GM18909 (cell line): ENCODE results near the gene HPD.
"Not testable (repeated sequence)": the region's sequence is repeated elsewhere in the genome, so short reads cannot be mapped to it uniquely, and the experiment has no call there.

Experiments
- ATAC-seq: cut with Tn5 transposase; IDR thresholded peaks from one replicate; pipeline ENCODE4 v1.9.1; 2021; ENCODE audit warnings: mild to moderate bottlenecking; ENCODE audit not compliant: unreplicated experiment, poor library complexity

The HPD gene

DNA sequence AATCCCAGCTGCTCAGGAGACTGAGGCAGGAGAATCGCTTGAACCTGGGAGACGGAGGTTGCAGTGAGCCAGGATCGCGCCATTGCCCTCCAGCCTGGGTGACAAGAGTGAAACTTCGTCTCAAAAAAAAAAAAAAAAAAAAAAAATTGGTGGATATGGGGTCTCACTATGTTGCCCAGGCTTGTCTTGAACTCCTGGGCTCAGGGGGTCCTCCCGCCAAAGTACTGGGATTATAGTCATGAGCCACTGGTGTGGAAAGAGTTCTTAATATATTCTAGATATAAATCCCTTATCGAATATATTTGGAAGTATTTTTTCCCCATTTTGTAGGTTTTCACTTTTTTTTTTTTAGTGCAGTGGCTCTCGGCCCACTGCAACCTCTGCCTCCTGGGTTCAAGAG, 10.6 kb upstream of the HPD start:
- not testable (repeated sequence) for ATAC-seq

DNA sequence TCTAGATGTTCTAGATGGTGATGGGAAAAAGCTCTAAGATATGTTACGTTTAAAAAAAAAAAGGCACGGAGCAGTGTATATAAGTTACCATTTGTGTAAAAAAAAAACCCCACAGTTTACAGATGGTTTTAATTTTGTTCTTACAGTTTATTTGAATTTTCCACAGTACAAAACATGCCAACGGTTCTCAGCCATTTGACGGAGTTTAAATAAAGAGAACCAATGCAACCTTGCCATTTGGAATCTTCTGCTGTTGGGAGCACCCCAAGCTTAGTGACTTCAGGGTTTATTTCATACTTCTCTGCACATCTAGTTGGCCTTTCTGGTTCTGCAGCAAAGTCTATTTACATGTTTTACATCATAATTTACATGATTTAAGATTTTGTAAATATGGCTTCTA, 7.7 kb upstream of the HPD start:
- no peak for ATAC-seq

DNA sequence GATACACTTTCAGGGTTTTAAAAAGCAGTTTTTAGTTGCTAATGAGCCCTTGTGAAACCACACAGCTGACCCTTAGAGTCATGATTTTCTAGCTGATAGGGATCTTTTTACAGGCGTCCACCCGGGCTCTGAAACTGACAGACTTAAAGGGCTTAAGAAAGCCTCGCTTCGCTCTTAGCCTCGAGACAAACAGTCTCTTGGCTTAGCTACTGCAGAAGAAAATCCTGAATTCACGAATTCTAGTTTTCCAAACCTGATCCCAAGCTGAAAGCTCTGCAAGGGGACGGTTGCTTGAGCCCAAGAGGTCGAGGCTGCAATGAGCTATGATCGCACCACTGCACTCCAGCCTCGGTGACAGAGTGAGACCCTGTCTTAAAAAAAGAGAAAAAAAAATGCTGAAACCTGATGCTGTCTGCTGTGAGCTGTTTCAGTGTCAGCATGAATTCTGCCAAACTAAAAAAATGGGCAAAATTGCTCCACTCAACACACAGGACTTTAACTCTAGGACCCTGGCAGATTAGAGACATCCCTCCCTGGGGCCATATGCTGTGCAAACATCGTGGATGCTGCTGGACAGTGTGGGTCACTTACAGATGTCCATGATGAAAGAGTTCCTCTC, 3.1 kb upstream of the HPD start:
- ATAC-seq: no peak

DNA sequence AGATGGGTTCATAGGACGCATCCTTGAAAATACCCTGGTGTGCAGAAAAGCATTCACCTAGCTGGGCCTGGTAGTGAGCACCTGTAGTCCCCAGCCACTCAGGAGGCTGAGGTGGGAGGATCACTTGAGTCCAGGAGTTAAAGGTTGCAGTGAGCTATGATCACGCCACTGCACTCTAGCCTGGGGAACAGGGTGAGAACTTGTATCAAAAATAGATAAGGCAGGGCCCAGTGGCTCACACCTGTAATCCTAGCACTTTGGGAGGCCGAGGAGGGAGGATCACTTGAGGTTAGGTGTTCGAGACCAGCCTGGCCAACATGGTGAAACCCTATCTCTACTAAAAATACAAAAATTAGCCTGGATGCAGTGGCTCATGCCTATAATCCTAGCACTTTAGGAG, 2.0 kb upstream of the HPD start:
- ATAC-seq: not testable (repeated sequence)

DNA sequence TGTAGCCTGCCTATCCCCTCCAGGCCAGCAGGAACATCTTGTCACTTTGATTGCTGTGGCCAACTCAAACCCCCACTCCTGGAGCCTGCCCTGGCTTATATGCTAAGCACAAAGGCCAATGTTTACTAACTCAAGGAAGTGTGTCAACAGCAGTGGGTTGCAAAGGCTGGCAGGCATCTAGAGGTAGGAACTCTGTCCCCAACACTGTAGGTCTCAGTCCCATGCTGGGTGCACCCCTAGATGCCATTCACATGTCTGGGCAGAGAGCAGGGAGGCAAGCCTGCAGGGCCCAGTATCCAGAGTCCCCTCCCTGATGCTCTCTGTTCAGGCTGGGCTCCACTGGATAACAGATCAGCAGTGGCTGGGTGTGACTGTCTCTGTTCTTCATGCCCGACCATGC, 1.6 kb upstream of the HPD start:
- no peak for ATAC-seq

DNA sequence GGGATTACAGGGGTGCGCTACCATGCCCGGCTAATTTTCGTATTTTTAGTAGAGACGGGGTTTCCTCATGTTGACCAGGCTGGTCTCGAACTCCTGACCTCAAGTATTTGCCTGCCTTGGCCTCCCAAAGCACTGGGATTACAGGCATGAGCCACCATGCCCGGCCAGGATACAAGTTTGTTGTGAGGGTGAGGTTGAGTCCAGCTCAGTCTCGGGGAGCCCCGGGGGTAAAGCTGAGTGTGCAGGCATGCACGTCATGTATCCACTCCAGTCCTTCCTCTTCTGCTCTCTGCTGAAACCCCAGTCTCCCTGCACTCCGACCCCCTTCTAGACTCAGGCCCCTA, 369 bp downstream of the HPD start:
- no peak for ATAC-seq

DNA sequence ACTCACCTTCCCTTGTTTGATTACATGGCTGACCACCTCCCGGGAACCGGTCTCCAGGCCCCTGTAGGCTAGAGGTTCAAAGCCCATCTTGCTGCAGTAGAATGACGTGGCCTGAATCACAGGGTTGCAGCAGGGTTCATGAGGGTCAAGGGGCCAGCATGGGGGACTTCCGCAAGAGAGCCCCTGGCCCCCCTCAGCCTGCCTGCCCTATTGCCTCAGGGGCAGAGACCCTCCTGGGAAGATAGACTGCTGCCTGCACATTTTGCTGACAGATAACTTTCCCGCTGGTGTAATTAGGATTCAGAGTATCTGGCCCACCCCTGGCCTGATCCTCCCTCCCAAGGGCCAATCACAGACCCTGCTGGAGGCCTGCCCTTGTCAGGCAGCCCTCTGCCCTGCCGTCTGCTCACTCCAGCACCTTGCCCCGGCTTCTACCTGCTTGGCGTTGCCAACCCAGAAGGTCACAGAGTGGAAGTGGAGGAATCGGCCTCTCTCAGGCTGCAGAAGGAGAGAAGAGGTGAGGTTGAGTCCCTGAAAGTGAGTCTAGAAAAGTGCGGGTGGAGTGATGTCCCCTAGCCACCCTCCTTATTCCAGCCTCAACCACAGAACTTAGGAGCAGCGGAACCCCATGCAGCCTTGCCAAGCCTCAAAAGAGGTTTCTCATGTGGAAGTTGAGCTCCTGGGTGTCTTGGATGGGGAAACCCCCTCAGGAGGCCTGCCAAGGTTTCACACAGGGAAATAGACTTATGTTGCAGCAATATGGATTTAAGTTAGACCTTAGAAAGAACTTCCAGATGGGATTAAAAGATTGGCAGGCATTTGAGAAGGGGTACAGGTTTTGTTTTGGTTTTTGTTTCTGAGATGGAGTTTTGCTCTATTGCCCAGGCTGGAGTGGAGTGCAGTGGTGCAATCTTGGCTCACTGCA, 1.1 kb downstream of the HPD start:
- no peak for ATAC-seq

DNA sequence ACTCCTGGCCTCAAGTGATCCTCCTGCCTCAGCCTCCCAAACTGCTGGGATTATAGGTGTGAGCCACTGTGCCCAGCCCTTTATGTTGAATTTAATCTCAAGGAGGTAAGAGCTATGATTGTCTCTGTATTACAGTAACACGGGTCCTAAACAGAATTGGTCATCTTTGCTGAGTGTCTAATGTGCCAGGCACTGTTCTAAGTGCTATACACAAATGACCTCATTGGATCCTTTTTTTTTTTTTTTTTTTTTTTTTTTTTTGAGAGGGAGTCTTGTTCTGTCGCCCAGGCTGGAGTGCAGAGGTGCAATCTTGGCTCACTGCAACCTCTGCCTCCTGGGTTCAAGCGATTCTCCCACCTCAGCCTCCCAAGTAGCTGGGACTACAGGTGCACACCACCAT, 6.3 kb downstream of the HPD start:
- not testable (repeated sequence) for ATAC-seq

DNA sequence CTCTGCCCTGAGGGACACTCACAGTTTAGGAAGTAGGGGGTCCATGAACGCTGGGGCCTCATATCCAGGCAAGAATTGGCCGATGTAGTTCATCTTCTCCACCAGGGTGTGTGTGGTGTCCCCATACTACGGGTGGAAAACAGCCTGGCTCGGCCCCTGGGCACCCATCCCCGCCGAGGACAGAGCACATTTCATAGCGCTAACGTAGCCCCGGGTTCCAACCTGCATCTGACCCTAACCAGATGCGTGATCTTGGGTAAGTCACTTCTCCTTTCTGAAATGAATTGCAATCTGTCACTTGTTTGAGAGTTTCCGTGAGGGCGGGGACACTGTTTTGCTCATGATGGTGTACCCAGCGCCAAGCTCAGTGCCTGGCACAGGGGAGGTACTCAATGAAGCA, 9.0 kb downstream of the HPD start:
- no peak for ATAC-seq

DNA sequence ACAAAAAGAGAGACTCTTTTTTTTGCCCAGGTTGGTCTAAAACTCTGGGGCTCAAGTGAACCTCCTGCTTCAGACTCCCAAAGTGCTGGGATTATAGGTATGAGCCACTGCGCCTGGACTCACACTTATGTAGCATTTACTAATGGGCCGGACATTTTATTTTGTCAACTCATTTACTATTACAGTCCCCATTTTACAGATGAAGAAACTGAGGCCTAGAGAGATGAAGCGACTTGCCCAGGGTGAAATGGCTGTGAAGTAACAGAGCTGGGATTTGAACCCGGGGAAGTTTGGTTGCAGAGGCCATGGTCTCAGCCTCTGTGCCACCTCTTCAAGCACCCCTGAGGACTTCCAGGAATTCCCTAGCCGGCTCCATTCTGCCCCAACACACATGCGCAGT, 9.4 kb downstream of the HPD start:
- ATAC-seq: no peak

DNA sequence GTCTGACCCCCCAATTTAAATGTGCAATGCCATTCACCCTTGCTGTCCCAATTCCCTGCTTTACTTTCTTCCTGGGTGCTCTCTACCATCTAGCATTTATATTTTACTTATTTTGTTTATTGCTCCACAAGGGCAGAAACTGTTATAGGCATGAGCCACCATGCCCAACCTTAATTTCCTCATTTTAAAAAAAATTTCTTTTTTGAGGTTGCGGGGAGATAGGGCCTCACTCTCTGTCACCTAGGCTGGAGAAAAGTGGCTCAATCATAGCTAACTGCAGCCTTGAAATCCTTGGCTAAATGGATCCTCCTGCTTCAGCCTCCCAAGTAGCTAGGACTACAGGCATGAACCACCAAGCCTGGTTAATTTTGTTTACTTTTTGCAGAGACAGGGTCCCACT, 13.0 kb downstream of the HPD start:
- no peak for ATAC-seq

DNA sequence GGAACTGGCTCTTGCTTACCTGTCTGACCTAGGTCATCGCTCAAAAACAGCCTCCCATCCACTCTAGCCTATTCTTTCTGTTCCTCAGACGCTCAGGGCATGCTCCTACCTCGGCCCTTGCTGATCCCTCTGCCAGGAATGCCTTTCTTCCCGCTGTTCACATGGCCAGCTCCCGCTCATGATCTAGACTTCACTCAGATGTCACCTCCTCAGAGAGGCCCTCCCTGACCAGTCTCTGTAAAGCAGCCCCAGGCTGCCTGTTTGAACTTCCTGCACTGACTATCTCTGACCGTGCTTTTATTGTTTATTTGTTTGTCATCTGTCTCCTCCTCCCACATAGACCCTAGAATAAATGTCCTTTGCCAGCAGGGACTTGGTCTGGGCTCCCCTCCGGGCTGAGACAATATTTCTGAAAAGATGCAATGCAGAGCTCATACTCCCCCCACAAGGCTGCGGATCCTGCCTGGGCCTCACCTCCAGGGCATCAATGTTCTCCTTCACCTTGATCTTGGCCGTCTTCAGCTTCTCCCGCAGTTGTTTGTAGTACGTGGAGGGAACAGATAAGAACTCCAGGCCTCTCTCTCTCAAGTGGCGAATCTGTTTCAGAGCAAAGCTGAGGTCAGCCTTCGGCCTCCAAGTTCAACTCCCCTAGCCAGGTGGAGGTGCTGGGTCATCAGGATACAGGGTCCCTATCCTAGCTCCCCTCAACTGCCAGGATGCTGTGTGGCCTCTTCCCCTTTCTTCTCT, 15.2 kb downstream of the HPD start:
- ATAC-seq: no peak

DNA sequence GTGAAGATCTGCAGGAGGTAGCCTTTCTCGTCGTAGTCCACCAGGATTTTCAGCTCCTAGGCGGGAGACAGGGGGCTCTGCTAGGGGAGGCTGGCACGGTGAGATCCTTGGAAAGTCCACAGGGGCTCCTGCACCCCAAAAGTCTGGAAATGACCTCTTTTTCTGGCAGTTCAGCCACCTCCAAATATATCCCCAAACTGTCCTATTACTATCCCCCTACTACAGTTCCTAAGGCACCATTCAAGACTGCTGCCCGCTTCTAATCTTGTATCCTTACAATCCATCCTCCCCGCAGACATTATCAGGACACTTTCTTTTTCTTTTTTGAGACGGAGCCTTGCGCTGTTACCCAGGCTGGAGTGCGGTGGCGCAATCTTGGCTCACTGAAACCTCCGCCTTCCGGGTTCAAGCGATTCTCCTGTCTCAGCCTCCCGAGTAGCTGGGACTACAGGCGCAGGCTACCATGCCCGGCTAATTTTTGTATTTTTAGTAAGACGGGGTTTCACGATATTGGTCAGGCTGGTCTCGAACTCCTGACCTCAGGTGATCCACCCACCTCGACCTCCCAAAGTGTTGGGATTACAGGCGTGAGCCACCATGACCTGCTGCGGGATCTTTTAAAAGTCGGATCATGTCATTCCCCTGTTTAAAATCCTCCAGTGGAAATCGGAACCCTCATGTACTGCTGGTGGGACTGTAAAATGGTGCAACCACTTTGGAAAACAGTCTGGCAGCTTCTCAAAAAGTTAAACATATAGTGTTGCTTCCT, 18.5 kb downstream of the HPD start:
- no peak for ATAC-seq

DNA sequence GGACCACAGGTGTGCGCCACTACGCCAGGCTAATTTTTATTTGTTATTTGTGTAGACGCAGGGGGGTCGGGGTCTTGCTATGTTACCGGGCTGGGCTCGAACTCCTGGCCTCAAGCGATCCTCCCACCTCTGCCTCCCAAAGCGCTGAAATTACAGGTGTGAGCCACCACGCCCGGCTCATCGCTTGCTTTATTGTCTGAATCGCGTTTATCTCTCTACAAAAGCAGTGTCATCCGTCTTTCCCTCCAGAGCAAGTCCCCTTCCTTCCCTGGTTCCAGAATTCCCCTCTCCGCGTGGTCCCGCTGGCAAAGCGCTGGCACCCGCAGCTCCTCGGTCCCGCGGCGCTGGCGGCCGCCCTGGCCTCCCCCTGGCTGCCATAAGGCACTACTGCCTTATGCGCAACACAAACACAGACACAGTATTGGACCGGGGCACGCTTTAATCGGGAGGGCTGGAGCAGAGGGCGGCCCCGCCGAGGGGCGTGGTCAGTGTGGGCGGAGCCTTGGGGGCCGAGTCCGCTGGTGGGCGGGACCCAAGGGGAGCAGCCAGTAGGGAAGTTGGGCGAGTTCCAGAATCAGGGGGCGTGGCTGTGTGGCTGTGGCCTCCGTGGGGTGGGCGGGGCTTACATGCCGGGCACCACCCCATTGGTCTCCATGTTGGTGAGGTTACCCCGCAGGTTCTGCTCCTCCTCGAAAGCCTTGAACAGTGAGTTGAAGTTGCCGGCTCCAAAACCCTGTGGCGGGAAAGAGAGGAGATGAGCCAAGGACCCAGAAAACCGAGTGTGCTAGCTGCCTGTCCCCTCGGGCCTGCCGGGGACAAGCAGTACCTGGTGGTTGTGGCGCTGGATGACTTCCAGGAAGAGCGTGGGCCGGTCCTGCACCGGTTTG, 19.3 kb downstream of the HPD start:
- peak; percentile 93 for ATAC-seq

DNA sequence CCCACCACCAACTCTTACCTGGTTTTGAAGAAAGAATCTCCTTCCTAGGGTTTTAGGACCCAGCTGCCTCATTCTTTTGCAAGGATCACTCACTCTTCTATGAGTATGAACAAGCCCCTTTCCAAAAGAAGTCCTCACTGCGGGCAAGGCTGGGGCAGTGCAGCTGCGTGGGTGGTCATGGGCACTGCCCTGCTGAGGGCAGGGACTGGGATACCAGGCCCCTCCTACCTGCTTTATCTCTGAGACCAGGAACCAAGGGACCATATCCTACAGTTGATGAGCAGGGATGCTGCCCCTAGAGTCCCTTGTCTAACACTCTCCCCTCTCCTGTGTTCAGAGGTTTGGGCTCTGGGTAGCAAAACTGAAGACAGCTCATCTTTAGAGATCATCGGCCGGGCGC, 20.5 kb downstream of the HPD start:
- ATAC-seq: no peak

DNA sequence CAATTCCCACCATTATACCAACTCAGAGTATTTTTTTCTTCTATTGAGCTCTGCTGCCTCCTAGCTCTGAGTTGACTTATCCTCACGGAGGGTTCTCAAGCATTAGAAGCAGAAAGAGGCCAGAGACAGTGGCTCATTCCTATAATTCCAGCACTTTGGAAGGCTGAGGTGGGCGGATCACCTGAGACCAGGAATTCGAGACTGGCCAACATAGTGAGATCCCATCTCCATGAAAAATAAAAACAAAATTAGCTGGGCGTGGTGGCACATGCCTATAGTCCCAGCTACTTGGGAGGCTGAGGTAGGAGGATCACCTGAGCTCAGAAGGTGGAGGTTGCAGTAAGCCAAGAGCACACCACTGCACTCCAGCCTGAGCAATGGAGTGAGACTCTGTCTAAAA, 21.0 kb downstream of the HPD start:
- ATAC-seq: no peak

DNA sequence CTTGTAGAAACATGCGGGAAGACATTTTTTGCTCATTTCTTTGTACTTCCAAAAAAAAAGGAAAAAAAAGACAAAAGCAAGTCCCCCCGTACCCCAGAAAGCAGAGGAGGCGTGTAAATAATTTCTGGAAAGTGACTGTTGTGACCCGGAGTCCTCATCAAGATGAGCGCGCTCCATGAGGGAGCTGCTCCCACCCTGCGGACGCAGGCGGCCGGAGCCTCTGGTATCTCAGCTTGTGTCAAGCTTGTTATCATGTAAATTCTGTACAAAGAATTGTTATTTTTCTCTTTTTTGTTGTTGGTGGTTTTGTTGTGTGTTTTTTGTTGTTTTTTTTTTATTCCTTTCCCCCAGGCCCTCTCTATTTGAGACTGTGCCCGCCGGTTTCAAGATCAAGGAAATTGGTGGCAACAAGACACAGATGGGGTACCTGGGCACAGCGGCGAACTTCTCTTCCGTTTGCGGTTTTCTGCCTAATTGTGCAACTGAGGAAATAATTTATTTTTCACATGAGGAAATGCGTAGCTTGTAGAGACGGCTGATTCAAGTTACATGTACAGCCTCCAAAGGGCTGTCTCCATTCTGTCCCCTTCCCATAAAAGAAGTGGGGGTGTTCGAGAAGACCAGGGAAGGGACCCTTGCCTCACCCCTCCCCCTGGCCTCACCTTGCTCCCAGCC, 27.0 kb downstream of the HPD start:
- no peak for ATAC-seq

DNA sequence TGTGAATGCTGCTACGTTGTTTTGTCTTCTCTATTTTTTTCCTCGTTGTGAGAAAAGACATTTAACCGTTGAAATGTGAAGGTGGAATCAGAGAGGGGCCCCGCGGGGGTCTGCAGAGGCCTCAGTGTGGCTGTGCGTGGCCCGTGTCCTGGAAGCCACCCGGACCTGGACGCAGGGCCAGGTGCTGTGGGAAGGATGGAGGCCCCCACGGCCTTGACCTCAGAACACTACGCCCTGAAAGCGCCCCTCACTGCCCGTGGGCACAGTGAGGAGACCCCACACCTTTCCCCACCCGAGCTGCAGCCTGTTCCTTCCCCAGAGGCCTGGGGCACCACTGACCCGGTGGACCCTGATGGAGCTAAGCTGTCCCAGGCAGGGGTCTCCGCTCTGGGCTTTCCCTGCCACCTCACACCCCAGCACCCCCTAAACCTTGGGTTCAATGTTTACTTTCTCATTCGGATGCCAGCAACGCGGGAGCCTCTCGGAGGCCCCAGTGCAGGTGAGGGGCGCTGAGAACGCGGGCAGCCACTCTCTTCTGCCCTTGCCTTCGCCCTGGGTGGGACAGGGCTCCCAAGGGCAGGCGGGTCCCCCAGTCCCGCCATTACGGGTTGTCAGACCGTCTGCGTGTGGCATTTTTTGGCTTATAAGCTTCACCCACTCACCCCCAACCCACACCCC, 27.9 kb downstream of the HPD start:
- ATAC-seq: no peak

DNA sequence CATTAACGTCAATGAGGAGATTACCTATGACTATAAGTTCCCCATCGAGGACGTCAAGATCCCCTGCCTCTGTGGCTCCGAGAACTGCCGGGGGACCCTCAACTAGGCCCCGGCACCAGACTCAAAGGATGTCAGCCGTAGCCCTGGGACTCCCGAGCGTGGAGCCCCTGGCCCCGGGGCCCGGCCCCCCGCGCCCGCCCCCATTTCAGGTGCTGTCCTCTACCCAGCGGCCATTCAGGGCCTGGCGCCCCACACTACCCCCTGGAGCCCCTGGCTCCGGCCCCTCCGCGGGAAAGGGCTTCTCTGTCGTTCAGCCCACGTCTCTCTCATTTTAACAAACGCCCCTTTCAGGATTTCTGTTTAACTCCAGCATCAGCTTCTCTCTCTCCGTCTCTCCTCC, 28.5 kb downstream of the HPD start:
- no peak for ATAC-seq
